Ammon's horn (tissue), 1 donor: ENCODE data around the gene EDEM1.
A peak's percentile ranks its signal among the peaks of the same experiment; 100 is the strongest.

Experiments used
- DNase-seq: peaks from one replicate; pipeline ENCODE4 v3.0.0-alpha.2; 2016; ENCODE audit warnings: low spot score

EDEM1 gene

GRCh38 chr3:5198986-5199731 lies 11.7 kb downstream of the EDEM1 start:
- DNase-seq, result no peak

GRCh38 chr3:5201536-5201935 lies 14.0 kb downstream of the EDEM1 start:
- no peak for DNase-seq

GRCh38 chr3:5202222-5202621 lies 14.7 kb downstream of the EDEM1 start:
- DNase-seq, result no peak

GRCh38 chr3:5205165-5205941 lies 17.8 kb downstream of the EDEM1 start:
- no peak for DNase-seq

- no peak for DNase-seq
These were observed 23.4 kb downstream of the EDEM1 start for GRCh38 chr3:5210926-5211325.

- no peak for DNase-seq
These were observed 25.4 kb downstream of the EDEM1 start for GRCh38 chr3:5212628-5213573.

- DNase-seq, result no peak
These were observed 26.1 kb downstream of the EDEM1 start for GRCh38 chr3:5213574-5213966.

- DNase-seq, result no peak
These were observed 26.8 kb downstream of the EDEM1 start for GRCh38 chr3:5214352-5214751.

- no peak for DNase-seq
These were observed 30.5 kb downstream of the EDEM1 start for GRCh38 chr3:5217824-5218595.

- DNase-seq, result no peak
These were observed 31.3 kb downstream of the EDEM1 start for GRCh38 chr3:5218815-5219214.

- DNase-seq, result no peak
These were observed 31.7 kb downstream of the EDEM1 start for GRCh38 chr3:5219216-5219615.

- no peak for DNase-seq
These were observed 32.7 kb downstream of the EDEM1 start for GRCh38 chr3:5220193-5220592.

- DNase-seq, result no peak
These were observed 33.3 kb downstream of the EDEM1 start for GRCh38 chr3:5220667-5221431.

- DNase-seq, result no peak
These were observed 34.2 kb downstream of the EDEM1 start for GRCh38 chr3:5221701-5222100.

- DNase-seq, result no peak
These were observed 34.9 kb downstream of the EDEM1 start for GRCh38 chr3:5222283-5223005.

- no peak for DNase-seq
These were observed 39.3 kb downstream of the EDEM1 start for GRCh38 chr3:5226783-5227182.

GRCh38 chr3:5227812-5228211 lies 40.3 kb downstream of the EDEM1 start:
- no peak for DNase-seq

- no peak for DNase-seq
These were observed 41.9 kb downstream of the EDEM1 start for GRCh38 chr3:5229414-5229813.

GRCh38 chr3:5231074-5231473 lies 43.6 kb downstream of the EDEM1 start:
- peak; percentile 26 for DNase-seq

GRCh38 chr3:5231487-5231886 lies 44.0 kb downstream of the EDEM1 start:
- peak; percentile 23 for DNase-seq
